HG03159 (cell line): Measurements from ENCODE around the gene ASXL1.
"Not testable (repeated sequence)": the region's sequence is repeated elsewhere in the genome, so short reads cannot be mapped to it uniquely, and the experiment has no call there.

ENCODE experiments used
- ATAC-seq: cut with Tn5 transposase; IDR thresholded peaks from one replicate; pipeline ENCODE4 v1.9.1; 2021; ENCODE audit warnings: mild to moderate bottlenecking, moderate library complexity; ENCODE audit not compliant: unreplicated experiment

The ASXL1 gene

DNA sequence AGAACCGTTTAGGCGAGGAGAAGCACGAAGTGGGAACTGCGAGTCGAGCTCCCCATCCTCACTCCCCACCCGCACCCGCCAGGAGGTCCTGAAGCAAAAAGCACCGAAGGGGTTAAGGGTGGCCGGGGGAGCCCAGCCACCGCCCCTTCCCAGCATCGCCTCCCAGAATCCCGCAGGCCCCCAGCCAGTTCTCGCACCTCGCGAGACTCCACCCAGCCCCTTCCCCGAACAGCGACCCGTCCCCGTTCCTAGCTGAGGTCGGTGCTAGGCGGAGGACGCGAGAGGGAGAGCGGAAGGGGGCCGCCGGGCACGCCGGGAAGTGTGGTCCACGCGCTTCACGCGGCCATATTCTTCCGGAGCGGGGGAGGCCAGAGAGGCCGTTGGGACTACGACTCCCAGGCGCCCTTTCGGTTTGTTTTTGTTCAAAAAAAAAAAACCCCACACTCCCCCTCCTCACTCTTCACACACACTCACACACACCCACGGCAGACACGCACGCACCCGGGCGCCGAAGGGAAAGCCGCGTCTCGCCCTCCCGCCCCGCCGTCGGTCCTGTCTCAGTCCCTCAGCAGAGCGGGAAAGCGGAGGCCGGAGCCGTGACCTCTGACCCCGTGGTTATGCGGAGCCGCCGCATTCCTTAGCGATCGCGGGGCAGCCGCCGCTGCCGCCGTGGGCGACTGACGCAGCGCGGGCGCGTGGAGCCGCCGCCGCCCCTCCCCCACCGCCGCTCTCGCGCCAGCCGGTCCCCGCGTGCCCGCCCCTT, at the start of gene ASXL1:
Gene ASXL1, plus strand, starts transcription at position 463 of the 763 bp plus-strand sequence. CDS start 445 bp downstream, outside the sequence.
- peak; percentile 63 for ATAC-seq

DNA sequence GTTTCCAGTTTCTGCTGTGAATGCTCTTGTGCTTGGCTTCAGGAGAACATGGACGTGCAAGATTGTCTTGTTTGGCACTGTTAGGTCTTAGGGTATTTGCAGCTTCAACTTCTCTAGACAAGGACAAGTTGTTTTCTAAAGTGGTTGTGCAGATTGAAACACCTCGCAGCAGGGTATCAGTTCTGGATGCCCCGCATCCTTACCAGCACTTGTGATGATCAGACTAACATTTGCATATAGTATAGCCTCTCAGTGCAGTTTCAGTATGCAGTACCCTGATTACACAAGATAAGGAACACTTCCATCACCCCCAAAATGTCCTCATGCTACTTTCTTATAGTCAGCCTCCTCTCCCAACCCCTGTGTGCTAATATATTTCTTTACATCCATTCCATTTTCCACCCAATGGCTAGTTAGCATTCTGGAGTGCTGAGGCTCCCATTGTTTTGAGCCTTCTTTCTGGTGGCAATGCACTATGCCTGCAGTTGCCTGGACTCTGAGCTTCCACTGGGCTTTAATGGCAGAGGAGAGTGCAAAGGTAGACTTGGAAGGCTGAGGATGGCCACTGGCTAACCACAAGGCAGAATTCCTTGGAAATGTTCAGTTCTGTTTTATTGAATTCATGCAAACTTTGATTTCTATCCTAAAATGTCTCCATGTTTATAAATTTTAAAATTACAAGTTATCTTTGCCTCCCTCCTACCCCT, 45.3 kb upstream of the ASXL1 start:
- ATAC-seq: no peak

DNA sequence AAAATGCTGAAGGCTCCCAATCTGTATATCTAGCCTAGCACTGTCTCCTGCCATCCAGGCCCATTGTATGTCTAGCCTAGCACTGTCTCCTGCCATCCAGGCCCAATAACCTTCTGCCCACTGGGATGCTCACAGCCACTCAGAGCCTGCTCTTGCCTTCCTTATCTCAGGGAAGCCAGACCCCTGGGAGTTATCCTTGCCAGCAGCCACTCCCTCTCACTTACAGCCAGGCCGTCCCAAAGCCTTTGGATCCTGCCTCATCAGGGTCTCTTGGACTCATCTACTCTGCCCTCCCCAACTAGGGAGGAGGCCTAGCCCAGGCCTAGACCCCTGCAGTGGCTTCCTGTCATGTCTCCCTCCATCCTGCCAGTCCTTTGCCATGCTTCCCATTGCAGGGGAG, 43.4 kb upstream of the ASXL1 start:
- no peak for ATAC-seq

DNA sequence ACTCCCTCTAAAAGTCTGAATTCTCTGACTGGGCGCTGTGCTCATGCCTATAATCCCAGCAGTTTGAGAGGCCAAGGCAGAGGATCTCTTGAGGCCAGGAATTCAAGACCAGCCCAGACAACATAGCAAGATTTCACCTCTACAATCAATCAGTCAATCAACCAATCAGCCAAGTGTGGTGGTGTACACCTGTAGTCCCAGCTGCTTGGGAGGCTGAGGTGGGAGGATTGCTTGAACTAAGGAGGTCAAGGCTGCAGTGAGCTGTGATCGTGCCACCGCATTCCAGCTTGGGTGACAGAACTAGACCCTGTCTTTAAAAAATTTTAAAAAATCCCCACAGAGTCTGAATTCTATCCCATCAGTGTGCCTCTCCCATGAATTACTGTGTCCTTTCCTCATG, 42.7 kb upstream of the ASXL1 start:
- ATAC-seq: no peak

DNA sequence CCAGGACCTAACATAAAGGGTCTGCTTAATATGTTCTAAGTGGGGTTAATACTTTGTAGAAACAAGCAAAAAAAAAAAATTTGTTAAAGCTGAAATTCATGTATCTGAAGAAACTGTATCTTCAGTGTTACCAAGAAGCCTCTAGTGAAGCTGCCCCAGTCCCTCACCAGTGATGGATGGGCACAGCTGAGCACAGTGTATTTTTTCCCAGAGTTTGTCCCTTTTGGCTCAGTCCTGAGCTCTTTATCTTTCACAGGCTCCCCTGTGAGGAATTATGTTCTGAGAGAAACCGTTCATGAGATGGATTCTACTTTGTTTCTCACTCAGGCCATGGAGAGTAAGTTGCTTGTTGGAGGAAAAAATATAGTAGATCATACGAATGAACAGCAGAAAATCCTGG, 42.2 kb upstream of the ASXL1 start:
- no peak for ATAC-seq

DNA sequence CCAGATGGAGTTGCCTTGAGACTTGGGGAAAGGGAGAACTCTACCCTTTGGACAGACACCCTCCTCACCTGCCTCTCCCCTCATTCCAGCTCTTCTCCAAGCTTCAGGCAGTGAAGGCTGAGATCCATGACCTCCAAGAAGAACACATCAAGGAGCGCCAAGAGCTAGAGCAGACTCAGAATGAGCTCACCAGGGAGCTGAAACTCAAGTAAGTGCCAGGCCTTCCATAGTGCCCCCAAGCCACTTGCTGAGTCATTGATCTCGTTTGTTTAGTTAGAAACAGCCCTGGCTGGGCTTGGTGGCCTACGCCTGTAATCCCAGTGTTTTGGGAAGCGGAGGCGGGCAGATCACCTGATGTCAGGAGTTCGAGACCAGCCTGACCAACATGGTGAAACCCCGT, 41.5 kb upstream of the ASXL1 start:
- ATAC-seq: no peak

DNA sequence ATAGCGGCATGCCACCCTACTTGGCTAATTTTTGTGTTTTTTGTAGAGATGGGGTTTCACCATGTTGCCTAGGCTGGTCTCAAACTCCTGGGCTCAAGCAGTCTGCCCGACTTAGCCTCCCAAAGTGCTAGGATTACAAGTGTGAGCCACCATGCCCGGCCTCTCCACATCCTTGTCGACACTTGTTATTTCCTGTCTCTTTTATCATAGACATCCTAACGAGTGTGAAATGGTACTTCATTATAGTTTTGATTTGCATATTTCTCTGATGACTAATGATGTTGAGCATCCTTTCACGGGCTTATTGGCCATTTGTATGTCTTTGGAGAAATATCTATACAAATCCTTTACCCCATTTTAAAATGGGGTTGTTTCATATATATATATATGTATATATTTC, 39.0 kb upstream of the ASXL1 start:
- ATAC-seq: no peak

DNA sequence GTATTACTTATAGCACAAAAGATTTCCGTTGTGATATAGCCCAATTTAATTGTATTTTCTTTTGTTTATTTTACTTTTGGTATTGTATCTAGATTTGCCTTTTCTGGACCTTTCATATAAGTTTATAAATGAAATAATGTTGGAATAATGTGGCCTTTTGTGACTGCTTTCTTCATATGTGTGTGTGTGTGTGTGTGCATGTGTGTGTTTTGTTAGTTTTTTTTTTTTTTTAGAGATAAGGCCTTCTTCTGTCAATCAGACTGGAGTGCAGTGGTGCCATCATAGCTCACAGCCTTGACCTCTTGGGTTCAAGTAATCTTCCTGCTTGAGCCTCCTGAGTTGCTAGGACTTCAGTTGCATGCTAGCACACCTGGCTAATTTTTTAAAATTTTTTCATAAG, 37.8 kb upstream of the ASXL1 start:
- ATAC-seq: no peak

DNA sequence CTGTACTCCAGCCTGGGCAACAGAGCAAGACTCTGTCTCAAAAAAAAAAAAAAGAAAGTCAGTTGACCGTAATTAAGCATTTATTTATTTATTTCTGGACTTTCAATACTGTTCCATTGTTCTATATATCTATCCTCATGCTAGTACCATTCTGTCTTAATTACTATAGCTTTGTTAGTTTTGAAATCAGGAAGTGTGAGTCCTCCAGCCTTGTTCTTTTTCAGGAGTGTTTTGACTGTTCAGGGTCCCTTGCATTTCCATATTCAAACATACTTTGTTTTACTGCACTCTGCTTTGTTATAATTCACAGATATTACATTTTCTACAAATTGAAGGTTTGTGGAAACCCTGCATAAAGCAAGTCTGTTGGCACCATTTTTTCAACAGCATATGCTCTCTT, 36.7 kb upstream of the ASXL1 start:
- no peak for ATAC-seq

DNA sequence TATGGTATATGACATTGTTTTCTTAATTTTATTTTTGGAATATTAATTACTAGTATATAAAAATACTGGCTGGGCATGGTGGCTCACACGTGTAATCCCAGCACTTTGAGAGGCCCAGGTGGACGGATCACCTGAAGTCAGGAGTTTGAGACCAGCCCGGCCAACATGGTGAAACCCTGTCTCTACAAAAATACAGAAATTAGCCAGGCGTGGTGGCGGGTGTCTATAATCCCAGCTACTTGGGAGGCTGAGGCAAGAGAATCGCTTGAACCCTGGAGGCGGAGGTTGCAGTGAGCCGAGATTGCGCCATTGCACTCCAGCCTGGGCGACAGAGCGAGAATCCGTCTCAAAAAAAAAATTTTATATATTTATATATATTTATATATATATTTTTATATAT, 35.9 kb upstream of the ASXL1 start:
- ATAC-seq: not testable (repeated sequence)

DNA sequence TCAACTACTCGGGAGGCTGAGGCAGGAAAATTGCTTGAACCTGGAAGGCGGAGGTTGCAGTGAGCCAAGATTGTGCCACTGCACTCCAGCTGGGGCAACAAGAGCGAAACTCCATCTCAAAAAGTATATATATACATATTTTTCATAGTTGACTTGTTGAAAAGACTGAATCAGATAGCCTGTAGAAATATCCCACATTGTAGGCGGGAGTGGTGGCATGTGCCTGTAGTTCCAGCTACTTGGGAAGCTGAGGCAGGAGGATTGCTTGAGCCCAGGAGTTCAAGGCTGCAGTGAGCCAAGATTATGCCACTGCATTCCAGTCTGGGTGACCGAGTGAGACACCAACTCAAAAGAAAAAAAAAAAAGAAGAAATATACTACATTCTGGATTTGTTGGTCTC, 34.4 kb upstream of the ASXL1 start:
- not testable (repeated sequence) for ATAC-seq

DNA sequence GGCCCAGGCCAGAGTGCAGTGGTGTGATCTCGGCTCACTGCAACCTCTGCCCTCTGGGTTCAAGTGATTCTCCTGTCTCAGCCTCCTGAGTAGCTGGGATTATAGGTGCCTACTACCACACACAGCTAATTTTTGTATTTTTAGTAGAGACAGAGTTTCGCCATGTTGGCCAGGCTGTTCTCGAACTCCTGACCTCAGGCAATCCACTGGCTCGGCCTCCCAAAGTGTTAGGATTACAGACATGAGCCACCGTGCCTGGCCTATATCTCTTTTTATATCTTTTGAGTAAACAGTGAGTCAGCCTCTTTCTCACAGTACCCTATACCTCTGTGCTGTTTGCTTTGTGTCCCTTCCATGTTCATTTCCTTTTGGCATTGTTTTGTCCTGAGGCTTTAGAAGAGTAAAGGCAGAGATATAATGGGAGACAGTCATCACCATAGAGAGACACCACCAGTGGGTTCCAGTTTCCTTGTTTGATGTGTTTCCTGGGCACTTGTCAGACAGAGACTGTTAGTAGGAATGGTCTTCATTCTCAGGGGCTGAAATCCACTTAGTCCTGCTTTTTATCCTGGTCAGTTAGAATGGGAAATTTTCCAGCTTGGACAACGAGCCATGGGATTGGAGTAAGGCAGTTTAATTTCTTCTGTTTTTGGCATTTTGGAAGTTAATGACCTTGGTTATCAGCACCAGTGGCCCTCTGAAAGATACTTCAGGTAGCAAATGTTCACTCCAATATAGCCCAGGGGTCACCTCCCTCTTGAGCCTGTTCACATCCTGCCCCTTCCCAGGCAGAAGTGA, 32.2 kb upstream of the ASXL1 start:
- ATAC-seq: no peak

DNA sequence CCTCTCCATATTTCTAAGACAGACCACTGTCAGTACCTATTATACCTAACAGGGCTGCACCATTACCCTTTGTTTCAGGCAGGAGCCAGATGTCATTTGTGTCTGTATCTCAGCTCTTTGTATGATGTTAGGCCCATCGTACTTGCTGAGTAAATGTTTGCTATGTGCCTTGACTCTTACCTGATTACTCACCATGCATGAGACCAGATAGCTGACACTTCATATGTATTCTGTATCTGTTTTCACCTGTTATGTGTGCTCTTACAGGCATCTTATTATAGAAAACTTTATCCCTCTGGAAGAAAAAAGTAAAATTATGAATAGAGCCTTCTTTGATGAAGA, 31.7 kb upstream of the ASXL1 start:
- ATAC-seq: no peak

DNA sequence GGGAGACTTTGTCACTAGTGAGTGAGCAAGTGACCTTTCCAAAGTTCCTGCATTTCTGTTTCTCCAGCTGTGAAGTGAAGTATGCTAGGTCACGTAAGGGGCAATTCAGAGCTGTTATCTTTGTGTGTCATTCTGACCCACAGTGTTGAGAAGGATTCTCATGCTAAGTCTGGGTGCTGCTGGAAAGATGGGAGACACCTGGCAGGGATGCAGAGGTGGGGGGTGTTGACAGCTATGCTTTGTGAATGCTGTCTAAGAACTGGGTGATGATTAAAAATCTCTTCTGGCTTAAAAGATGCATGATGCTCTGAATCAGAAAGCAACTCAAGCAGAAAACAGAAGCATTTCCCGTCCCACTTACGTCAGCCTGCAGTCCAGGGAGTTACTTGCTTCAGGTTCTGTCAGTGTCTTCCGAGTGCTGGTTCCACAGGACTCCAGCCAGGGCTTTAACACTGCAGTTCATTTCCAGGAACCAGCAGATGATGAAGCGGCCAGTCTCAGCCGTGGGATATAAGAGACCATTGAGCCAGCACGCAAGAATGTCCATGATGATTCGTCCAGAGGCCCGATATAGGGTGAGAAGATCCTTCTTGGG, 30.9 kb upstream of the ASXL1 start:
- no peak for ATAC-seq

DNA sequence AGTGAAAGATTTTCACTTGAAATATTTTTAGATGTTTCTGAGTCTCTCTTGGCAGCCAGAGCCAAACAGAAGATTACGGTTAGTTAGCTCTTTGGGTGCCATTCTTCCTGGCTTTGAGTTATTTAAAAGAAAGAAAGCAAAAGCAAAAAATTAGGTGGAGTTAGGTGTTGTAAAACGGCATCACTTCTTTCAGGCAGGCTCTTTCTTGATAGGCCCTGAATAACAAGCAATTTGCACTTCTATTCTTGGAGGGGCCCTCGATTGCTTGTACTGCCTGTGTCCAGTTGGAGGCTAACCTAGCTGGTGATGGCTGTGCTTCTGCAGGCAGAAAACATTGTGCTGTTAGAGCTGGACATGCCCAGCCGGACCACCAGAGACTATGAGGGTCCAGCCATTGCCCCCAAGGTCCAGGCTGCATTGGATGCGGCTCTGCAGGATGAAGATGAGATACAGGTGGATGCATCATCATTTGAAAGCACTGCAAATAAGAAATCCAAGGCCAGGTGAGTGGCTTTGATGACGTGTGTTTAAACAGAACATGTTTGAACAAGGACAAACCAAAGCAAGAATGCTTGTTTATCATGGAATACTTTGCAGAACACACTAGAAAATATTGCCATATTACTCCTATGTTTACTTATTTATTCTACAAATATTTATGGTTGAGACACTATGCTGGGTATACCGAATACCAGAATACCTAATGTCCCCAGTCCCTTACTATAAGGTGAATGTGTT, 28.1 kb upstream of the ASXL1 start:
- no peak for ATAC-seq

DNA sequence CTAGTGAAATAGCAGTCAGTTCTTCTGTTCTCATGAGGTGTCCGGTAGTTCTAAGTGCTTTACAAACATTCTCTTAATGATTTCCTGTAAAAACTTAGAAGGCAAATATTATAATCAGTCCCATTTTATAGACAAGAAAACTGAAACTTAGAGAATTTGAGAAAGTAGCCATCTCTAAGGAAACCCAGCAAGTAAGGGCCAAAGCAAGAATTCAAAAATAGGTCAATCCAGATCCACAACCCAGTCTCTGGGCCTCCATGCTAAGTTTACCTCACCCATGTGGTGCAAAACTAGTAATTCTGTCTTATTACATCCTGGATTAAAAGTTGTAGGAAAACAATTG, 27.6 kb upstream of the ASXL1 start:
- no peak for ATAC-seq

DNA sequence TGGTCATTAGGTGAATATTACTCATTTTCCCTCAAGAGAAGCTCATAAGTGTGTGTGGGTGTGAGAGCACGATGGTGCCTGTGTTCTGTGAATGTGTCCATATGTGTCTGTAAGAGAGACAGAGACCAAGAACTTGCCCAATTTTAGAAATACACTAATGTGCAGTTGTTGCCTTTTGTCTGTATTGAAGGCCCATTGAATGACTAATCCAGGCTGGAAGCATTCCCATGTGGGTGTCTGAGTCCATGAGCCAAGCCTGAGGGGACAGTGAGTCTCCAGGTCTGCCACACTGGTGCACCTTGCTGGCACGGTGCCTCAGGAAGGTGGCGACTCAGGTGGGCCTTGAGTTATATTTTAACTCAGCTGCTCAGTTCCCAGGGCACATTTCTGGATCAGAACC, 25.5 kb upstream of the ASXL1 start:
- no peak for ATAC-seq

DNA sequence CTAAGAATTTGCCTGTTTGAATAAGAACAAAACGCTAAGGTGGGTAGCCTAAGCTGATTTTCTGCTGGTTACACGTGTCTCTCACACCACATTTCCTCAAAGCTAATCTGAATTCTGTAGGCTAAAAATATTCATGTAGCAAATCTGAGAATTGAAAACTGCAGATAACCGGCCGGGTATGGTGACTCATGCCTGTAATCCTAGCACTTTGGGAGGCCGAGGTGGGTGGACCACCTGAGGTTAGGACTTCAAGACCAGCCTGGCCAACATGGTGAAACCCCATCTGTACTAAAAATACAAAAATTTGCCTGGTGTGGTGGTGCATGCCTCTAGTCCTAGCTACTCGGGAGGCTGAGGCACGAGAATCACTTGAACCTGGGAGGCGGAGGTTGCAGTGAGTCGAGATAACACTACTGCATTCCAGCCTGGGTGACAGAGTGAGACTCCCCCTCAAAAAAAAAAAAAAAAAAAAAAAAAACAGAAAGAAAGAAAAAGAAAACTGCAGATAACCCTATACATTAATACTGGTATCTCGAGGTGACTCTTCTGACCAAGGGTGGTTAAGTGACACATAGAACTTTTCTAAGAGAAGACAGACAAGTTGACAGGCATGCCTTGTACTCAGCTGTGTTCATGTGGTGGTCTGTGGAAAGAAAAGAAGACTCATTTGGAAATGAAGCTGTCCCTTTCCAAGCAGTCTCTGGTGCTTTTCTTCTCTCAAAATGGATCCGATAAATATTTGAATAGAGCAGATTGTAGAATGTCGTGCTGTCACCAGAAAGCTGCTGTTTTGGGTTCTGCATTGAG, 24.7 kb upstream of the ASXL1 start:
- ATAC-seq: peak; percentile 56

DNA sequence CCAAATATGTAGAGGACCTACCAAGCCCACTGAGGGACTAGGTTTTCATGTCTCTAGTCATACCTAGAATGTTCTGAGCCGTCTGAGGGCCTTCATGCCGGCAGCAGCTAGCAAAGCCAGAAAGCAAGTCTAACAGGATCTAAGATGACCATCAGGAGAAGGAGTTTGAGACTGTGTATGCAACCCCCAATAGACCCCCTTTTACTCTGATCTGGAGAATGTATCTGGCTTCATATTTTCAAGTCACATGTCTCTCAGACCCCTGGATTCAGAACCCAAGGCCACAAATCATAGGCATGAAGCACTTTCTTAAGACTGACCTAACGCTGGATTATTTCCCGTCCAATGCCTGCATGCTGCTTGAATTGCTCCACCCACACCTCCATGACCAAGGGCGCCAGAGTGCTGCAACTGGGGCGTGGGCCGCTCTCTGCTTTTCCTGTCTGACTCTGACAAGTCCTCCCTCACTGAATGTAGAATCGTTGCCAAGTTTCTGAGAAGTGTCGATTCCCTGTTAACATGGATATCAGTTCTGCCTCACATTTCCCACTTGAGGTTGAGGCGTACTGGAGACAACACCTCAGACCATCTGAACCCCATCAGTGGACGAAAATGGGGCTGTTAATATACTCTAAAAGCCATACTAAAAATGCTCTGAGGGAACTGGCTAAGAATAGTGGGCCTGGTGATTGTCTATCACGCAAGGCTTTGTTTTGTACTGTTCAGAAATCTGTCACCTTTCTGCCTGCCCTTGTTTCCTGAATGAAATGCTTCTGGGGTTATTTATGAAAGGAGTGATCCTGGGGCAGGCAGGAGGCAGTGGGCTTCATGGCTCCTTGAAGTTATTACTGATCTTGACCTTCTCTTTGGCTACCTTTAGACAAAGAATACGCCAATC, 23.9 kb upstream of the ASXL1 start:
- peak; percentile 22 for ATAC-seq
